ENCODE measurements around the gene SCCPDH. TPM values are rescaled to one million over a fixed set of nuclear protein-coding genes. Genes with fewer than 3 reads are reported as not detected.
"Not testable (repeated sequence)": the region's sequence is repeated elsewhere in the genome, so short reads cannot be mapped to it uniquely, and the experiment has no call there.

The SCCPDH gene
- total RNA-seq, 1 donor from 2014 or later = 31.4 TPM

GRCh38 chr1:246797597-246797996 lies 73.4 kb downstream of the SCCPDH start:
- DNase-seq (ENCODE audit: extremely low read depth, low read depth, low spot score) = no peak

DNA sequence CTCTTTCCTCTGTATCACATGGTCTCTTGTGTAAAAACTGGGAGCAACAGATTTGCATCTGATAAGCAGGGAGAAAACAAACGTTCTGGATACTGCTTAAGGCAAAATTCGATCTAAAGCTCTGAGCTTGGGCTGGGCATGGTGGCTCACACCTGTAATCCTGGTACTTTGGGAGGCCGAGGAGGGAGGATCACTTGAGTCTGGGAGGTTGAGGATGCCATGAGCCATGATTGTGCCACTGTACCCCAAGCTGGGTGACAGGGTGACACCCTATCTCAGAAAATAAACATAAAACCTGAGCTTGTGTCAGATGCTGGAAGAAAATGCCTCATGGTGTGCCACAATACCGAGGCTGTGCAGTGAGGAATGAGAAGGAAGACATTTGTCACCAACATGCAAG lies 73.9 kb downstream of the SCCPDH start:
- DNase-seq (ENCODE audit: extremely low read depth, low read depth, low spot score) = no peak

DNA sequence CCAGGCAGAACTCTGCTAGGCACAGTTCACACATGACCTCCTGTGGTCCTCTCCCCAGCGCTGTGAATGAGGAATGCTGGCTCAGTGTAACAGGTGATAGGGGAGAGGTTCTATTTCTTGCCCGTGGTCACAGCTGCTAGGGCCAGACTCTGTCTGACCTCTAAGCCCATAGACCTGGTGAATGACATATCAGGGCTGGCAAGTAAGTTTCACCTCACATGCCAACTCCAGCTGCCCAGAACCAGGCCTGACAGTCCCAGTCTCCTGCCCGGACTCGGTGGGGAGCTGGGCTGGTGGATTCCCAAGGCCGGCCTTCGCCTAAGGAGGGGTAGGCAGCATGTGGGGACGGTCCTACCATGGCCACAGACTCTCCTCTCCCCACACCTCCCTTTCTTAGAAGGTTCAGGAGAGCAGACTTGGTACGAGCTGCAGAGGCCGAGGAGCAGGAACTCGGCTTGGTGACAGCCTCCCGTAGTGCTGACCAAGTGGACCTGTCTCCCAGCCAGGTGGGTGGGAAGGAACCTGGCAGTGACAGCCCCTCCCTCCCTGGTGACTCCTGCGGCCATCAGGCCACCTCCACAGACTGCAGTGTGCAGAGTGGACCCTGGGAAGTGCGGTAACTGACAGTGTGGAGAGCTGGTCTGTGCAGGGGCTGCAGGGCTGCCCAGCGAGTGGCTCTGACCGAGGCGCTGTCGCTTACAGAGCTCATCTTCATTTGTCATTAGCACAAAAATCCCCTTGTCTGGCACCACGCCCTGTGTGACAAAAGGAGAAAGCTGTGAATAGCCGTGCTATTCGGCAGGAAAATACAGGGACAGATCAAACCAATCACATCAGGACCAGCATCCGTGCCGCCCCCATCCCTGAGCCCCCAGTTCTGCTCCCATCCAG lies 74.6 kb downstream of the SCCPDH start:
- DNase-seq (ENCODE audit: extremely low read depth, low read depth, low spot score) = no peak

DNA sequence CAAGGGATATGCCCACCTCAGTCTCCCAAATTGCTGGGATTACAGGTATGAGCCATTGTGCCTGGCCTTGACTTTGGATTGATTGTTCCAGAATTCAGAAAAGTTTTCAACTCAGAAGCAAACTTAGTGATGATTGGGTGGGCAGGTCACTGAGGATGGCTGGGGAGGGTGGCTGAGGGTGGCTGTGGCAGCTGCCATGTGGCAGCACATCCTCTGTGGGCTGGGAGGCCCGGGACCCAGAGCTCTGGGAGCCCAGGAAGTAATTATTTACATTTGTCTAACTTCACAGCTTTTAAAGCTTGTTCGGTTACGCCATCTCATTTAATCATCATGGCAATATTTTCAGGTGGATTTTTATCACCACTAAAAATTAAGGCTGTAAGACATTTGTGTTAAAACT lies 76.1 kb downstream of the SCCPDH start:
- no peak for DNase-seq (ENCODE audit: extremely low read depth, low read depth, low spot score)

- no peak for DNase-seq (ENCODE audit: extremely low read depth, low read depth, low spot score)
These were observed 76.5 kb downstream of the SCCPDH start for GRCh38 chr1:246800756-246801155.

GRCh38 chr1:246801241-246802020 lies 77.2 kb downstream of the SCCPDH start:
- DNase-seq (ENCODE audit: extremely low read depth, low read depth, low spot score) = no peak

- DNase-seq (ENCODE audit: extremely low read depth, low read depth, low spot score) = no peak
These were observed 79.2 kb downstream of the SCCPDH start for GRCh38 chr1:246803373-246803772.

DNA sequence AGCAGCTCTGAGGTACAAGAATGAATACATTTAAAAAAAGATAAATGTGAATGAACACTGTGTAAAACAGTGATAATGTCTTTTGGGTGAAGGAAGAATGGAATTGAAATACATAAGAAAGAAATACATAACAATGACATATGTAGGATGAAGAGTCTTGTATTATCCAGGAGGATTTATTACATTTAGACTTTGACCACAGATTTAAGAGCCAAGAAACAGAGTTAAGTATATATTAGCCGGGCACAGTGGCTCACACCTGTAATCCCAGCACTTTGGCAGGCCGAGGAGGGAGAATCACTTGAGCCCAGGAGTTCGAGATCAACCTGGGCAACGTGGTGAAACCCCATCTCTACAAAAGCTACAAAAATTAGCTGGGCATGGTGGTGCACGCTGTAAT lies 79.7 kb downstream of the SCCPDH start:
- no peak for DNase-seq (ENCODE audit: extremely low read depth, low read depth, low spot score)

DNA sequence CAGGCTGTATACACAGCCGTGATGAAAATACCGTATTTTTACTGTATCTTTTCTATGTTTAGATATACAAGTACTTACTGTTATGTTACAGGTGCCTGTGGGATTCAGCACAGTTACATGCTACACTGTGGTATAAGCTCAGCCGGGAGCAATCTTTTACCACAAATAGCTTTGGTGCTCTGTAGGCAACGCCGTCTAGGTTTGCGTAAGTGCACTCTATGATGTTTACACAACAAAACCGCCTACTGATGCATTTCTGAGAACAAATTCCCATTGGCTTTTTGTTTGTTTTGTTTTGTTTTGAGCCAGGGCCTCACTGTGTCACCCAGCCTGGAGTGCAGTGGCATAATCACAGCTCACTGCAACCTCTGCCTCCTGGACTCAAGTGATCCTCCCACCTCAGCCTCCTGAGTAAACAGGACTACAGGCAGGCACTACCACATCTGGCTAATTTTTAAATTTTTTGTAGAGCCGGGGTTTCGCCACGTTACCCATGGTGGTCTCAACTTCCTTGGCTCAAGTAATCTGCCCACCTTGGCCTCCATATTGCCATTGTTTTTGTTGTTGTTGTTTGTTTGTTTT lies 81.0 kb downstream of the SCCPDH start:
- DNase-seq (ENCODE audit: extremely low read depth, low read depth, low spot score) = no peak

GRCh38 chr1:246809473-246809872 lies 85.3 kb downstream of the SCCPDH start:
- no peak for DNase-seq (ENCODE audit: extremely low read depth, low read depth, low spot score)

DNA sequence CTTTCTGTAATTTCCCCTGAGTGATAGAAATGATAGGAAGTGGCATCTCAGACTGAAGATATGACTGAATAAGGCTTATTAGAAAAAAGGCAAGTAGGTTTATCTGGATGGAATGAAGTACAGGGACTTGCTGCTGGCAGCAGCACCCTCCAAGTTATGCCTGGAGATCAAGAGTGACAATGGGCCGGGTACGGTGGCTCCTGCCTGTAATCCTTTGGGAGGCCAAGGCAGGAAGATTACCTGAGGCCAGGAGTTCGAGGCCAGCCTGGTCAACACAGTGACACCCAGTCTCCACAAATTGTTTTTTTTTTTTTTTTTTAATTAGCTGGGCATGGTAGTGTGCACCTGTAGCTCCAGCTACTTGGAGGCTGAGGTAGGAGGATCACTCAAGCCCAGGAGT lies 87.8 kb downstream of the SCCPDH start:
- no peak for DNase-seq (ENCODE audit: extremely low read depth, low read depth, low spot score)

- not testable (repeated sequence) for DNase-seq (ENCODE audit: extremely low read depth, low read depth, low spot score)
These were observed 89.1 kb downstream of the SCCPDH start for GRCh38 chr1:246813325-246813724.

DNA sequence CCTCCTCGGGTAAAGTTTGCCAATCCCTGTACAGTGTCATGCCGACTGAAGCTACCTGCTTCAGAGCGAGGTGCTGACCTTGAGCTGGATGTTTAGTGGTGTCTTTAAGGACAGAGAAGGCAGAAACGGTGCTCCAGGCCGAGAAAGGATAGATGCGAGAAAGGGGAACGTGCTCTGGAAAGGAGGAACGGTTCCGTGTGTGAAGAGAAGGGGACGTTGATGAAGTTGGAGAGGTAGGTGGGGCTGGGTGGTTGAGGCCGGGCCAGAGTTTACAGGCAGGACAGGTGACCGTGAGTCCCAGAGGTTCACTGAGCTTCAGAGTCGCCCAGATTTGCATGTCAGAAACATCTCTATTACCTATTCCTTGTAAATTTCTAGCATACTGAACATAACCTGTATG lies 90.7 kb downstream of the SCCPDH start:
- DNase-seq (ENCODE audit: extremely low read depth, low read depth, low spot score) = no peak

DNA sequence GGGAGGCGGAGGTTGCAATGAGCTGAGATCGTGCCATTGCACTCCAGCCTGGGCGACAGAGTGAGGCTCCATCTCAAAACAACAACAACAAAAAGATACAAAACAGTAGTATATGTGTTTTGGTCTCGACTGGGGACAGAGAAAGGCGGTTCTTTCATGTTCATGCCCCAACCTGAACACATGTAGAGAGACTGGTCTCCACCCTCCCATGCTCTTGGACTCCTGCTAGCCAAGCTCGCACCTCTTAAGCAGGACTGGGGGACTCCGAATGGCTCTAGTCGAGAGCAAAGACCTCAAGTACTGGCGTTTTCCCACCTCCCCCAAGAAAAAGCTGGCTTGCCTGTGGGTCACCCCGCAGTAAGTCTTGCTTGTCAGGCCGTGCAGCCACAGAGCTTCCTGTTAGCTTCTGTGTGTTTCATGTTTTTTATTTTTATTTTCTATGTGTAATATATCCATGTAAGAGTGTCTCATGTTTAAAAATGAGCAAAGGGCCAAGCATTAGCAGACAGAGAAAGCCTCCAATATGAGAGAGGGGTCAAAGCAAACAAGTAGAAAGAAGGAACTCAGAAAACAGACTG lies 91.6 kb downstream of the SCCPDH start:
- no peak for DNase-seq (ENCODE audit: extremely low read depth, low read depth, low spot score)

Other genes with a start within 250 kb of the SCCPDH start
- 20.0 and 27.9 TPM in 2 replicates for gene SMYD3, start 217.1 kb upstream of the SCCPDH start, total RNA-seq
- 15.1 and 17.7 TPM in 2 replicates for gene TFB2M, start 158.1 kb upstream of the SCCPDH start, total RNA-seq
- gene CNST, start 158.0 kb upstream of the SCCPDH start, total RNA-seq = 8.2 and 13.7 TPM in 2 replicates
- gene AHCTF1, start 207.5 kb downstream of the SCCPDH start, total RNA-seq = 18.8 and 26.4 TPM in 2 replicates